ENCODE data around the gene PAK5.

The PAK5 gene

GRCh38 chr20:9576695-9577094 lies 262.2 kb downstream of the PAK5 start:
- no peak for DNase-seq (ENCODE audit: low read depth in 2 of 2)

GRCh38 chr20:9575836-9576235 lies 263.0 kb downstream of the PAK5 start:
- no peak for DNase-seq (ENCODE audit: low read depth in 2 of 2)

GRCh38 chr20:9574776-9575175 lies 264.1 kb downstream of the PAK5 start:
- DNase-seq (ENCODE audit: low read depth in 2 of 2), result no peak

- DNase-seq (ENCODE audit: low read depth in 2 of 2), result no peak
Observed at GRCh38 chr20:9574181-9574580, 264.7 kb downstream of the PAK5 start.

GRCh38 chr20:9573335-9574151 lies 265.3 kb downstream of the PAK5 start:
- no peak for DNase-seq (ENCODE audit: low read depth in 2 of 2)

- DNase-seq (ENCODE audit: low read depth in 2 of 2), result no peak
Observed at GRCh38 chr20:9572670-9573069, 266.2 kb downstream of the PAK5 start.

GRCh38 chr20:9571783-9572182 lies 267.1 kb downstream of the PAK5 start:
- no peak for DNase-seq (ENCODE audit: low read depth in 2 of 2)

- DNase-seq (ENCODE audit: low read depth in 2 of 2), result no peak
Observed at GRCh38 chr20:9570612-9571011, 268.3 kb downstream of the PAK5 start.

- DNase-seq (ENCODE audit: low read depth in 2 of 2), result no peak
Observed at GRCh38 chr20:9566977-9567376, 271.9 kb downstream of the PAK5 start.

- DNase-seq (ENCODE audit: low read depth in 2 of 2), result no peak
Observed at GRCh38 chr20:9565910-9566550, 272.8 kb downstream of the PAK5 start.

- no peak for DNase-seq (ENCODE audit: low read depth in 2 of 2)
Observed at GRCh38 chr20:9557411-9557810, 281.5 kb downstream of the PAK5 start.

- DNase-seq (ENCODE audit: low read depth in 2 of 2), result no peak
Observed at GRCh38 chr20:9555781-9556180, 283.1 kb downstream of the PAK5 start.

- DNase-seq (ENCODE audit: low read depth in 2 of 2), result no peak
Observed at GRCh38 chr20:9551808-9552550, 286.9 kb downstream of the PAK5 start.

GRCh38 chr20:9550871-9551270 lies 288.0 kb downstream of the PAK5 start:
- DNase-seq (ENCODE audit: low read depth in 2 of 2), result no peak

GRCh38 chr20:9550283-9550682 lies 288.6 kb downstream of the PAK5 start:
- no peak for DNase-seq (ENCODE audit: low read depth in 2 of 2)

- no peak for DNase-seq (ENCODE audit: low read depth in 2 of 2)
Observed at GRCh38 chr20:9543214-9543613, 295.7 kb downstream of the PAK5 start.

GRCh38 chr20:9535449-9535848 lies 303.4 kb downstream of the PAK5 start:
- DNase-seq (ENCODE audit: low read depth in 2 of 2), result no peak

GRCh38 chr20:9534025-9534424 lies 304.9 kb downstream of the PAK5 start:
- no peak for DNase-seq (ENCODE audit: low read depth in 2 of 2)

GRCh38 chr20:9532069-9532838 lies 306.6 kb downstream of the PAK5 start:
- DNase-seq (ENCODE audit: low read depth in 2 of 2), result no peak

- no peak for DNase-seq (ENCODE audit: low read depth in 2 of 2)
Observed at GRCh38 chr20:9531581-9531980, 307.3 kb downstream of the PAK5 start.

GRCh38 chr20:9523636-9524035 lies 315.2 kb downstream of the PAK5 start:
- no peak for DNase-seq (ENCODE audit: low read depth in 2 of 2)

- DNase-seq (ENCODE audit: low read depth in 2 of 2), result no peak
Observed at GRCh38 chr20:9520086-9520485, 318.8 kb downstream of the PAK5 start.

Measured in stimulated activated CD4-positive, alpha-beta T cell treated with anti-CD3 and anti-CD28 coated beads, Interleukin-4, amount 100 ng/mL, for 48 hours (primary cell).